Chondrocyte (in vitro differentiated cells): ENCODE measurements around the gene FBXO2. TPM values are rescaled to one million over a fixed set of nuclear protein-coding genes. Genes with fewer than 3 reads are reported as not detected.

Experiments used
- DNase-seq: peaks from one replicate; pipeline ENCODE4 v3.0.0; 2021; ENCODE audit warnings: mixed read lengths, low spot score
- H3K27ac Mint-ChIP-seq: one replicate; pipeline ENCODE4 v1.8.0; 2021; ENCODE audit warnings: mild to moderate bottlenecking, moderate library complexity, mixed read lengths; ENCODE audit not compliant: unreplicated experiment
- H3K27me3 Mint-ChIP-seq: 2 replicates; pipeline ENCODE4 v1.8.0; 2021; ENCODE audit warnings: low read depth, mixed read lengths
- H3K36me3 Mint-ChIP-seq: 2 replicates; pipeline ENCODE4 v1.8.0; 2021; ENCODE audit warnings: low read depth, mixed read lengths
- H3K4me1 Mint-ChIP-seq: 2 replicates; pipeline ENCODE4 v1.8.0; 2021; ENCODE audit warnings: low read depth, mild to moderate bottlenecking, mixed read lengths
- H3K4me3 Mint-ChIP-seq: one replicate; pipeline ENCODE4 v1.8.0; 2021; ENCODE audit warnings: mild to moderate bottlenecking, moderate library complexity, mixed read lengths; ENCODE audit not compliant: unreplicated experiment
- H3K9me3 Mint-ChIP-seq: 2 replicates; pipeline ENCODE4 v1.8.0; 2021; ENCODE audit warnings: low read depth, mixed read lengths
- total RNA-seq: library from RNA; stranded (reverse); gene quantifications from 3 replicates; pipeline ENCODE4 v1.2.1, GENCODE V29; 2021
- TF ChIP-seq, protein P1 (sequence below): fragments of 200-600 bp; sonication (generic); IDR thresholded peaks from 2 replicates; pipeline ENCODE4 v1.5.0; 2021; ENCODE audit warnings: antibody characterized with exemption, mild to moderate bottlenecking, moderate library complexity

Gene FBXO2
- total RNA-seq, 1 donor from 2014 or later: 1.6 TPM

DNA sequence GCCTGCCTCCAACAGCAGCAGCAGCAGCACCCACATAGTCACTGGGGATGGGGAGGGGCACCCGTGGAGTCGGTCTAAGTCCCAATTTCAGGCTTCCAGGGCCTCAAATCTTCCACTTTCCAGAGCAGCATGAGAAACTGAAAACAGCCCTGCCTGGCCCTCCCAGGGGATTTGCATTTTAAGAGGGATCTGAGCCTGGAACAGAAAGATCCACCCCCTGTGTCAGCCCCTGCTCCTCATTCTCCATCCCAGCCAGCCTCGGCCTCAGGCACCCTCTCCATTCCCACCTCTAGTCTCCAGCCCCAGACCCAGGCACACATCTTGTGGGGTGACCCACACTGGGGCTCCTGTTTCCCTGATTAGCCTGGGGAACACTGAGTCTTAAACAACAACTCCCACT, 51.8 kb downstream of the FBXO2 start:
- peaks cover 21% of the 10 kb centered on the region for H3K27me3 Mint-ChIP-seq
- no peak for DNase-seq
- H3K4me1 Mint-ChIP-seq: no peaks in the 10 kb centered on the region
- no peak overlapping the region for H3K4me3 Mint-ChIP-seq
- H3K27ac Mint-ChIP-seq: no peak overlapping the region
- H3K36me3 Mint-ChIP-seq: peaks cover 2% of the 10 kb centered on the region
- TF ChIP-seq, protein P1, sequence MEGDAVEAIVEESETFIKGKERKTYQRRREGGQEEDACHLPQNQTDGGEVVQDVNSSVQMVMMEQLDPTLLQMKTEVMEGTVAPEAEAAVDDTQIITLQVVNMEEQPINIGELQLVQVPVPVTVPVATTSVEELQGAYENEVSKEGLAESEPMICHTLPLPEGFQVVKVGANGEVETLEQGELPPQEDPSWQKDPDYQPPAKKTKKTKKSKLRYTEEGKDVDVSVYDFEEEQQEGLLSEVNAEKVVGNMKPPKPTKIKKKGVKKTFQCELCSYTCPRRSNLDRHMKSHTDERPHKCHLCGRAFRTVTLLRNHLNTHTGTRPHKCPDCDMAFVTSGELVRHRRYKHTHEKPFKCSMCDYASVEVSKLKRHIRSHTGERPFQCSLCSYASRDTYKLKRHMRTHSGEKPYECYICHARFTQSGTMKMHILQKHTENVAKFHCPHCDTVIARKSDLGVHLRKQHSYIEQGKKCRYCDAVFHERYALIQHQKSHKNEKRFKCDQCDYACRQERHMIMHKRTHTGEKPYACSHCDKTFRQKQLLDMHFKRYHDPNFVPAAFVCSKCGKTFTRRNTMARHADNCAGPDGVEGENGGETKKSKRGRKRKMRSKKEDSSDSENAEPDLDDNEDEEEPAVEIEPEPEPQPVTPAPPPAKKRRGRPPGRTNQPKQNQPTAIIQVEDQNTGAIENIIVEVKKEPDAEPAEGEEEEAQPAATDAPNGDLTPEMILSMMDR: no peak
- H3K9me3 Mint-ChIP-seq: peaks cover 10% of the 10 kb centered on the region

DNA sequence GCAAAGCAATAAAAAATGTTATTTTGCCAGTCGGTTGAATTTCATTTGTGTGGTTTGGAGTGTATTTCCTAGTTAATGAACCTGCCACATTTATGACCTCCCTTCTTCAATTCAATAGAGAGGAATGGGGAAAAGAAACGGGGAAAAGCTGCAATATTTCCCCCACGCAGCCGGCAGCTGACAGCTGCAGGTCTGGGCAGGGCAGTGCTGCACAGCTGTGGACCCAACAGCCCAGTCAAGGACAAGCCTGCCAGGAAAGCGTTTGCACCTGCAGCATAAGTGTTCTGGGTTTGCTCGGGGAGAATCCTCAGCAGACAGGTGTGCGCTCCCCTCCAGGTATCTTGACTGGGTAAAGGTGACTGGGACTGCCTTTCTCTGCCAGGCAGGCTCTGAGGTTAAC, 53.4 kb downstream of the FBXO2 start:
- Mint-ChIP-seq H3K4me1 (no peaks in the 10 kb centered on the region), H3K36me3 (no peaks in the 10 kb centered on the region), H3K4me3 (no peak overlapping the region), H3K27ac (no peak overlapping the region), H3K27me3 (peaks cover 25% of the 10 kb centered on the region), H3K9me3 (no peaks in the 10 kb centered on the region)
- TF ChIP-seq, protein P1: no peak
- no peak for DNase-seq

DNA sequence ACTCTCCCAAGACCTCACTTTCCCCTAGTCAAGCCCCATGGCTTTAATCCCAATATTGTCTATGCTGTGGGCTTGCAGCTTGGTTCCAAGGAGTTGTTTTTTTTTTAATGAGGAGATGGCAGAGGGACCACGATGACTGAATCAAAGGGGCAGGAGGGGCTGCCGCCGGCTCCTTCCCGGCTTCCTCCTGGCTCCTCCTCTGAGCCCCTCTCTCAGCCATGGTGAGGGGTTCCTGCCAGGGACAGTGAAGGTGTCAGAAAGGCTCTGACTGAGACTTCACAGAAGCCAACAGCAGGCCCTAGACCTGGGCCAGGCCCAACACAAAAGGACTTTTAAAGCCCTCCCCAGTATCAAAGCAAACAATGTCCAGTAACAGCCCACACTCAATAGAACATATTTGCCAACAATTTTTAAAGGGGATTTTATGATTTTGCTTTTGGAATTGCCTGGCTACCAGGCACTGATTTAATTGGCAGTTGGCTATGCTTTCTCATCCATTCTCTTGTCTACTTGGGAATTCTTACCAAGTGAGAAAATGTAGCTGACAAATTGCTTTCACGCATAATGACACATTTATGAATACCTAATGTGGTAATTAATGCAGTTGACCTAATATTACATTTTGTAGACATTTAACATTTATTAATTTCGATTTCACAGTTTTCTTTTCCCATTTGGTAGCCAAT, 54.2 kb downstream of the FBXO2 start:
- H3K27ac Mint-ChIP-seq: no peak overlapping the region
- DNase-seq: no peak
- no peaks in the 10 kb centered on the region for H3K36me3 Mint-ChIP-seq
- H3K9me3 Mint-ChIP-seq: no peaks in the 10 kb centered on the region
- H3K4me1 Mint-ChIP-seq: no peaks in the 10 kb centered on the region
- TF ChIP-seq, protein P1: no peak
- H3K4me3 Mint-ChIP-seq: no peak overlapping the region
- peaks cover 23% of the 10 kb centered on the region for H3K27me3 Mint-ChIP-seq

DNA sequence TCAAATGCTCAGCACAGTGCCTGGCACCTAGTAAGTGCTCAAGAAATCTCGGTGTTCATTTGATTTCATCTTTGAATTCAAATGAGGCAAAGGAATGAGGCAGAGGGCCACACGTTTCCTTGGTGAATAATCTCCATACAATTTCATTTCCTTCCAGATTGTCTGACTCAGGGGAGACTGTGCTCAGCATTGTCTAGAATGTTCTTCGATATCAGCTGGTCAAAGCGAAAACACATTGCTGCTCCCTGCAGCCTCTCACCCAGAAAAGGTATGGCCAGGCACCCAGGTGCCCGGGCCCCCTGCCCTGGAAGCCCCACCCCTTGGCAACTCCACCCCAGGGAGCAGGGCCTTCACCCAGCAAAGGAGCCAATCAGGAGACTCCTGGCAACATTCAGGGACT, 55.8 kb downstream of the FBXO2 start:
- Mint-ChIP-seq H3K27ac (no peak overlapping the region), H3K4me3 (no peak overlapping the region), H3K36me3 (no peaks in the 10 kb centered on the region), H3K27me3 (peaks cover 25% of the 10 kb centered on the region), H3K9me3 (no peaks in the 10 kb centered on the region), H3K4me1 (no peaks in the 10 kb centered on the region)
- TF ChIP-seq, protein P1: no peak
- no peak for DNase-seq

Other genes starting within 250 kb of the FBXO2 start
- gene DISP3, start 175.3 kb downstream of the FBXO2 start, total RNA-seq: 0.05 to 0.21 TPM in 2 of 3 replicates, not detected in the other
- 15.7 to 17.5 TPM (median 16.5 TPM) in 3 replicates for gene FBXO44, start 448 bp upstream of the FBXO2 start, total RNA-seq
- 8.5 to 10.1 TPM (median 9.2 TPM) in 3 replicates for gene FBXO6, start 9.8 kb upstream of the FBXO2 start, total RNA-seq
- 31.8 to 33.6 TPM (median 32.1 TPM) in 3 replicates for gene MAD2L2, start 26.7 kb upstream of the FBXO2 start, total RNA-seq
- 0.17 to 0.29 TPM (median 0.18 TPM) in 3 replicates for gene DRAXIN, start 37.3 kb upstream of the FBXO2 start, total RNA-seq
- 19.8 to 25.5 TPM (median 23.8 TPM) in 3 replicates for gene AGTRAP, start 81.7 kb upstream of the FBXO2 start, total RNA-seq
- 0.36 TPM in 1 of 3 replicates, not detected in the others for gene C1orf167, start 107.8 kb upstream of the FBXO2 start, total RNA-seq
- gene MTHFR, start 151.5 kb upstream of the FBXO2 start, total RNA-seq: 18.2 to 23.3 TPM (median 22.3 TPM) in 3 replicates
- 20.7 to 22.2 TPM (median 21.7 TPM) in 3 replicates for gene CLCN6, start 151.8 kb upstream of the FBXO2 start, total RNA-seq
- gene NPPA, start 193.4 kb upstream of the FBXO2 start, total RNA-seq: not detected in 3 replicates
- not detected in 3 replicates for gene NPPB, start 204.5 kb upstream of the FBXO2 start, total RNA-seq